ENCODE data around the gene LUC7L3.
A peak's percentile ranks its signal among the peaks of the same experiment; 100 is the strongest.
"Not testable (repeated sequence)": the region's sequence is repeated elsewhere in the genome, so short reads cannot be mapped to it uniquely, and the experiment has no call there.

Gene LUC7L3

GRCh38 chr17:50722746-50723145, 3.3 kb downstream of the LUC7L3 start:
- peaks cover 41% of the 10 kb centered on the region for H3K4me1 Mint-ChIP-seq
- peak overlapping the region; percentile 99 for H3K4me3 Mint-ChIP-seq
- no peaks in the 10 kb centered on the region for H3K9me3 Mint-ChIP-seq
- TF ChIP-seq CTCF (IDR thresholded peaks at IDR 0.05): no peak
- H3K27ac Mint-ChIP-seq: peak overlapping the region; percentile 5
- no peak for DNase-seq
- no peaks in the 10 kb centered on the region for H3K27me3 Mint-ChIP-seq (ENCODE audit: low read depth, poor library complexity)
- peaks cover 30% of the 10 kb centered on the region for H3K36me3 Mint-ChIP-seq (ENCODE audit: low read depth)

- not testable (repeated sequence) for H3K27ac Mint-ChIP-seq; DNase-seq; H3K27me3 Mint-ChIP-seq (ENCODE audit: low read depth, poor library complexity); H3K4me3 Mint-ChIP-seq; H3K9me3 Mint-ChIP-seq
- peaks cover 34% of the 10 kb centered on the region for H3K36me3 Mint-ChIP-seq (ENCODE audit: low read depth)
- H3K4me1 Mint-ChIP-seq: peaks cover 47% of the 10 kb centered on the region
Measured at GRCh38 chr17:50724622-50725021, 5.2 kb downstream of the LUC7L3 start.

- peaks cover 43% of the 10 kb centered on the region for H3K4me1 Mint-ChIP-seq
Measured at GRCh38 chr17:50725769-50726655, 6.6 kb downstream of the LUC7L3 start.

GRCh38 chr17:50728112-50728429, 8.7 kb downstream of the LUC7L3 start:
- TF ChIP-seq CTCF (IDR thresholded peaks at IDR 0.05): no peak

More at GRCh38 chr17:50725769-50726655, 6.6 kb downstream of the LUC7L3 start:
- TF ChIP-seq CTCF (IDR thresholded peaks at IDR 0.05): no peak
- DNase-seq: no peak
- Mint-ChIP-seq H3K27ac (no peak overlapping the region), H3K4me3 (no peak overlapping the region), H3K9me3 (no peaks in the 10 kb centered on the region), H3K27me3 (ENCODE audit: low read depth, poor library complexity) (no peaks in the 10 kb centered on the region), H3K36me3 (ENCODE audit: low read depth) (peaks cover 34% of the 10 kb centered on the region)

GRCh38 chr17:50728881-50729765, 9.7 kb downstream of the LUC7L3 start:
- no peak for TF ChIP-seq CTCF (IDR thresholded peaks at IDR 0.05)
- DNase-seq: no peak
- peaks cover 23% of the 10 kb centered on the region for H3K4me1 Mint-ChIP-seq
- no peaks in the 10 kb centered on the region for H3K9me3 Mint-ChIP-seq
- H3K27me3 Mint-ChIP-seq (ENCODE audit: low read depth, poor library complexity): no peaks in the 10 kb centered on the region
- H3K4me3 Mint-ChIP-seq: no peak overlapping the region
- H3K27ac Mint-ChIP-seq: no peak overlapping the region
- peaks cover 29% of the 10 kb centered on the region for H3K36me3 Mint-ChIP-seq (ENCODE audit: low read depth)

More at GRCh38 chr17:50728112-50728429, 8.7 kb downstream of the LUC7L3 start:
- H3K27me3 Mint-ChIP-seq (ENCODE audit: low read depth, poor library complexity): no peaks in the 10 kb centered on the region
- H3K36me3 Mint-ChIP-seq (ENCODE audit: low read depth): peaks cover 33% of the 10 kb centered on the region
- no peak for DNase-seq
- peaks cover 24% of the 10 kb centered on the region for H3K4me1 Mint-ChIP-seq
- H3K27ac Mint-ChIP-seq: no peak overlapping the region
- no peak overlapping the region for H3K4me3 Mint-ChIP-seq
- no peaks in the 10 kb centered on the region for H3K9me3 Mint-ChIP-seq
